HCT116 (cell line): Measurements from ENCODE around the gene RBM44.

Experiments used
- CTCF ChIP-seq, 3 experiments: fragments of 200-600 bp in 1 of 3; sonication (generic) in 1 of 3; IDR thresholded peaks in 2 of 3; conservative IDR thresholded peaks in 1 of 3; 2 replicates each; pipeline ENCODE4 v1.5.1; 2012 to 2017; ENCODE audit warnings: low read depth in 2 of 3, low read length in 2 of 3, antibody characterized with exemption in 1 of 3, borderline replicate concordance in 1 of 3, control low read depth in 1 of 3, mild to moderate bottlenecking in 1 of 3, mixed read lengths in 1 of 3, mixed run types in 1 of 3, moderate library complexity in 1 of 3; ENCODE audit not compliant: insufficient read depth in 1 of 3
- MAX ChIP-seq: IDR thresholded peaks from 2 replicates; pipeline ENCODE4 v1.6.1; 2012
- POLR2AphosphoS5 ChIP-seq: IDR thresholded peaks from 2 replicates; pipeline ENCODE4 v1.6.1; 2011; ENCODE audit warnings: mild to moderate bottlenecking, low read depth, low read length, moderate library complexity
- RAD21 ChIP-seq: IDR thresholded peaks from 2 replicates; pipeline ENCODE4 v1.6.1; 2012; ENCODE audit warnings: low read depth, mild to moderate bottlenecking

GRCh38 chr2:237766340-237766739 lies 32.2 kb upstream of the RBM44 start:
- TF ChIP-seq MAX (no peak), CTCF (IDR thresholded peaks at IDR 0.05 in 2 of 3, conservative IDR thresholded peaks at IDR 0.05 in 1 of 3; ENCODE audit: borderline replicate concordance in 1 of 3, insufficient read depth in 1 of 3, low read depth in 2 of 3, low read length in 2 of 3) (no peak), POLR2AphosphoS5 (no peak), RAD21 (no peak)
